Midbrain (tissue), 1 donor: ENCODE data around the gene GPSM3.
"Not testable (repeated sequence)": the region's sequence is repeated elsewhere in the genome, so short reads cannot be mapped to it uniquely, and the experiment has no call there.

ENCODE experiments used
- DNase-seq: peaks from one replicate; lab custom pipeline; 2025; lab: John Stamatoyannopoulos, UW

Gene GPSM3

GRCh38 chr6:32192608-32193039, at the start of gene GPSM3:
GPSM3 (minus strand) TSS chr6:32192643; CDS start chr6:32192513, 130 bp downstream.
- no peak for DNase-seq

- no peak for DNase-seq
These were observed 48.2 kb upstream of the GPSM3 start for GRCh38 chr6:32240686-32241085.

- DNase-seq = no peak
These were observed 47.0 kb upstream of the GPSM3 start for GRCh38 chr6:32239462-32239861.

GRCh38 chr6:32234934-32235333, 42.5 kb upstream of the GPSM3 start:
- DNase-seq = no peak

GRCh38 chr6:32226434-32226833, 34.0 kb upstream of the GPSM3 start:
- DNase-seq = no peak

- DNase-seq = no peak
These were observed 32.3 kb upstream of the GPSM3 start for GRCh38 chr6:32224696-32225095.

GRCh38 chr6:32223258-32224235, 31.1 kb upstream of the GPSM3 start, which contains the start of gene NOTCH4:
NOTCH4 (minus strand) TSS chr6:32224067; CDS start chr6:32223928, 139 bp downstream.
- DNase-seq = no peak

- no peak for DNase-seq
These were observed 30.1 kb upstream of the GPSM3 start for GRCh38 chr6:32222333-32223230.

GRCh38 chr6:32220021-32220420, 27.6 kb upstream of the GPSM3 start:
- DNase-seq = no peak

- no peak for DNase-seq
These were observed 25.7 kb upstream of the GPSM3 start for GRCh38 chr6:32218167-32218566.

GRCh38 chr6:32216998-32217397, 24.6 kb upstream of the GPSM3 start:
- DNase-seq = no peak

- DNase-seq = no peak
These were observed 23.8 kb upstream of the GPSM3 start for GRCh38 chr6:32216285-32216684.

GRCh38 chr6:32215617-32216016, 23.2 kb upstream of the GPSM3 start:
- no peak for DNase-seq

- no peak for DNase-seq
These were observed 21.7 kb upstream of the GPSM3 start for GRCh38 chr6:32214126-32214525.

GRCh38 chr6:32213649-32214048, 21.2 kb upstream of the GPSM3 start:
- DNase-seq = no peak

GRCh38 chr6:32212076-32212760, 19.8 kb upstream of the GPSM3 start:
- DNase-seq = no peak

GRCh38 chr6:32211432-32211831, 19.0 kb upstream of the GPSM3 start:
- DNase-seq = not testable (repeated sequence)

- no peak for DNase-seq
These were observed 17.8 kb upstream of the GPSM3 start for GRCh38 chr6:32210191-32210601.

GRCh38 chr6:32208996-32209395, 16.6 kb upstream of the GPSM3 start:
- DNase-seq = no peak

GRCh38 chr6:32204268-32204715, 11.8 kb upstream of the GPSM3 start:
- DNase-seq = no peak

- DNase-seq = no peak
These were observed 11.2 kb upstream of the GPSM3 start for GRCh38 chr6:32203426-32204267.
